NB4 (cell line): Measurements from ENCODE around the gene UBE2Q1.

ENCODE experiments used
- DNase-seq: peaks from one replicate; pipeline ENCODE4 v3.0.0; 2010; ENCODE audit warnings: low read depth
- H3K4me3 ChIP-seq: one replicate; pipeline ENCODE4 v1.5.1; 2011; ENCODE audit warnings: mild to moderate bottlenecking, low read depth, low read length, moderate library complexity
- CTCF ChIP-seq: IDR thresholded peaks from one replicate; pipeline ENCODE4 v1.5.1; 2012; ENCODE audit warnings: low read depth, low read length
- MAX ChIP-seq: IDR thresholded peaks from 2 replicates; pipeline ENCODE4 v1.6.1; 2011; ENCODE audit warnings: low read depth, low read length
- MYC ChIP-seq: IDR thresholded peaks from 2 replicates; pipeline ENCODE4 v1.6.1; 2011; ENCODE audit warnings: low read depth, low read length
- POLR2A ChIP-seq: IDR thresholded peaks from 2 replicates; pipeline ENCODE4 v1.6.1; 2011; ENCODE audit warnings: mild to moderate bottlenecking; ENCODE audit not compliant: insufficient read length; ENCODE audit errors: extremely low read depth

Gene UBE2Q1

GRCh38 chr1:154599658-154600057 is 41.2 kb upstream of the UBE2Q1 start:
- H3K4me3 ChIP-seq = no peak overlapping the region
- no peak for DNase-seq
- TF ChIP-seq POLR2A (no peak), MAX (no peak), CTCF (no peak), MYC (no peak)

- H3K4me3 ChIP-seq = no peak overlapping the region
- no peak for TF ChIP-seq POLR2A
- no peak for DNase-seq
These were observed 40.6 kb upstream of the UBE2Q1 start for GRCh38 chr1:154598871-154599635.

- no peak for DNase-seq
- no peak overlapping the region for H3K4me3 ChIP-seq
- TF ChIP-seq POLR2A (no peak), MYC (no peak), CTCF (no peak), MAX (no peak)
These were observed 37.2 kb upstream of the UBE2Q1 start for GRCh38 chr1:154595621-154596020.

- DNase-seq = no peak
- no peak overlapping the region for H3K4me3 ChIP-seq
- TF ChIP-seq CTCF (no peak), MYC (no peak)
These were observed 36.3 kb upstream of the UBE2Q1 start for GRCh38 chr1:154594811-154595210.

GRCh38 chr1:154593390-154593789 is 34.9 kb upstream of the UBE2Q1 start:
- TF ChIP-seq MAX = no peak
- TF ChIP-seq MYC = no peak
- TF ChIP-seq POLR2A = no peak
- TF ChIP-seq CTCF = no peak
- DNase-seq = no peak
- no peak overlapping the region for H3K4me3 ChIP-seq

- TF ChIP-seq POLR2A (no peak), MYC (no peak), CTCF (no peak), MAX (no peak)
- no peak for DNase-seq
- H3K4me3 ChIP-seq = no peak overlapping the region
These were observed 32.7 kb upstream of the UBE2Q1 start for GRCh38 chr1:154591206-154591605.
